A549 treated with RU486 at 1 μM for 4 hours (cell line): ENCODE results near the gene CNTN3. TPM values are rescaled to one million over a fixed set of nuclear protein-coding genes. Genes with fewer than 3 reads are reported as not detected.

Source experiments
- total RNA-seq: library from RNA; stranded (reverse); fragments of 200-300 nt; extraction: Qiagen RNA extraction; gene quantifications from 5 replicates; pipeline ENCODE4 v1.2.3, GENCODE V29; 2022; ENCODE audit warnings: low read depth

Gene CNTN3
- total RNA-seq = not detected in 5 replicates

DNA sequence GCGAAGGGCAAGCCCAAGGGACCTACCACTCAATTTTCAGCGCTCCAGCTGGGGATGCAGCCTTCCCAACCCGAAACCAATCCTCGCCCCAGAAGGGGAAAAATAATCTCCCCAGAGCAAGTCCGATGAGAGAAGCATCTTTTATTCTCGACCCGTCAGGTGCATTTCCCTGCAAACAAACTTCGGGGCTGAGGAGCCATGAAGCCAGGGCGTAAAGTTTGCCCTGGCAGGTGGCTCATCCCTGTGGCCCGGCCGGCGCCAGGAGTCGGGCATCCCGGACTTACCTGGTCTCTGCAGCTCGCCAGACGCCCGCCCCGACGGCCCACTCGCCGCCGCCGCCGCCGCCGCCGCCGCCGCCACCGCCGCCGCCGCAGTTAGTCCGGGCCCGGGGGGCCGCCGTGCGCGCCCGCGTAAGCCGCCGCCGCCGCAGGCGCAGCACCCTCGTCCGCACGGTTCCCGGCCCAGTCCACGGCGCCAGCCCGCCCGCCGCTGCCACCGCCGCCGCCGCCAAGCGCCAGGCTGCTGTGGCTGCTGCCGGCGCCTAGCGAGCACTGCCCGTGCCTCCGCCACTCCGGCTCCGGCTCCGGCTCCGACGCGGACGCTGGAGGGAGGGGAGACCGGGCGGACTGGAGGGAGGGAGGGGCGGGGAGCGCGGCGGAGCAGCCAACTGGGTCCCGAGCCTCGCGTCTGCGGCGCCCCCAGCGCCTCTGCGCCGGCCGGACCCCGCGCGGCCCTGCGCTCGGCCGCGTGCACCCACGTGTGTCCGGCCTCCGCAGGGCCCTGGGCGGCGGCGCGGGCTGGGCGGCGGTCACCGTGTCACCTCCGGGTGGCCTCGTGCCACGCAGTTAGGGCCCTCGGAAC, at the start of gene CNTN3:
Gene CNTN3 (minus strand): TSS at position 553 of the 861 bp plus-strand sequence. CDS start 93,547 bp downstream, outside the sequence.

